Right atrium auricular region (tissue), 2 donors: Measurements from ENCODE around the gene DNMT3B. TPM values are rescaled to one million over a fixed set of nuclear protein-coding genes. Genes with fewer than 3 reads are reported as not detected.

ENCODE experiments used
- DNase-seq: peaks from one replicate; pipeline ENCODE4 v3.0.0-alpha.2; 2019; ENCODE audit warnings: low spot score
- H3K27ac ChIP-seq, 2 donors: fragments of 200-600 bp; sonication (generic); 1 replicate in 1 of 2; 2 replicates in 1 of 2; pipeline ENCODE4 v1.5.1; 2016 to 2019
- H3K27me3 ChIP-seq, 2 donors: fragments of 200-600 bp; sonication (generic); one replicate each; pipeline versions ENCODE4 v1.5.1 to v1.6.0; 2017 to 2019
- H3K36me3 ChIP-seq: fragments of 200-600 bp; sonication (generic); one replicate; pipeline ENCODE4 v1.5.1; 2016
- H3K4me1 ChIP-seq, 2 donors: fragments of 200-600 bp; sonication (generic); one replicate each; pipeline versions ENCODE4 v1.5.1 to v1.6.0; 2017 to 2019
- H3K4me3 ChIP-seq, 2 donors: fragments of 200-600 bp; sonication (generic); 1 replicate in 1 of 2; 2 replicates in 1 of 2; pipeline ENCODE4 v1.5.1; 2017 to 2019; ENCODE audit warnings: mild to moderate bottlenecking in 1 of 2, moderate library complexity in 1 of 2
- H3K9me3 ChIP-seq, 2 donors: fragments of 200-600 bp; sonication (generic); one replicate each; pipeline ENCODE4 v1.5.1; 2019
- CTCF ChIP-seq, 2 donors: fragments of 200-600 bp; sonication (generic); IDR thresholded peaks; one replicate each; pipeline ENCODE4 v1.5.1; 2019; ENCODE audit warnings: antibody characterized with exemption in 2 of 2
- total RNA-seq, 2 donors: library from RNA; depleted of rRNA; stranded (reverse); fragments of >200 nt; gene quantifications; one replicate each; pipeline ENCODE4 v1.1.0, GENCODE V29; 2016

The DNMT3B gene
- total RNA-seq, 2 donors from 2014 or later = 0.24 to 0.44 TPM

- Histone ChIP-seq H3K27ac (no peak overlapping the region), H3K27me3 (no peaks in the 10 kb centered on the region), H3K9me3 (no peaks in the 10 kb centered on the region), H3K4me3 (no peak overlapping the region), H3K4me1 (no peaks in the 10 kb centered on the region), H3K36me3 (no peaks in the 10 kb centered on the region)
- no peak for DNase-seq
- TF ChIP-seq CTCF (IDR thresholded peaks at IDR 0.05) = no peak
Measured at GRCh38 chr20:32786059-32786760, 24.0 kb downstream of the DNMT3B start.

GRCh38 chr20:32787168-32787567, 25.0 kb downstream of the DNMT3B start:
- Histone ChIP-seq H3K4me3 (no peak overlapping the region), H3K9me3 (no peaks in the 10 kb centered on the region), H3K27me3 (no peaks in the 10 kb centered on the region), H3K4me1 (peaks cover 0 to 3% of the 10 kb centered on the region in 2 donors), H3K27ac (no peak overlapping the region), H3K36me3 (no peaks in the 10 kb centered on the region)
- TF ChIP-seq CTCF (IDR thresholded peaks at IDR 0.05) = no peak
- no peak for DNase-seq

- TF ChIP-seq CTCF (IDR thresholded peaks at IDR 0.05) = peak; percentile 99
- Histone ChIP-seq H3K4me3 (no peak overlapping the region), H3K4me1 (peaks cover 0 to 14% of the 10 kb centered on the region in 2 donors)
Measured at GRCh38 chr20:32789896-32790750, 27.9 kb downstream of the DNMT3B start.

GRCh38 chr20:32790751-32791057, 28.5 kb downstream of the DNMT3B start:
- no peak for TF ChIP-seq CTCF (IDR thresholded peaks at IDR 0.05)
- Histone ChIP-seq H3K27ac (no peak overlapping the region), H3K36me3 (no peaks in the 10 kb centered on the region), H3K4me3 (no peak overlapping the region), H3K4me1 (peaks cover 0 to 14% of the 10 kb centered on the region in 2 donors), H3K9me3 (no peaks in the 10 kb centered on the region), H3K27me3 (no peaks in the 10 kb centered on the region)
- DNase-seq = no peak

More at GRCh38 chr20:32789896-32790750, 27.9 kb downstream of the DNMT3B start:
- Histone ChIP-seq H3K27ac (no peak overlapping the region), H3K9me3 (no peaks in the 10 kb centered on the region), H3K27me3 (no peaks in the 10 kb centered on the region), H3K36me3 (no peaks in the 10 kb centered on the region)
- DNase-seq = peak; percentile 73

GRCh38 chr20:32792316-32792715, 30.1 kb downstream of the DNMT3B start:
- no peaks in the 10 kb centered on the region for H3K36me3 ChIP-seq
- DNase-seq = no peak
- H3K4me3 ChIP-seq = no peak overlapping the region
- no peaks in the 10 kb centered on the region for H3K27me3 ChIP-seq
- no peak overlapping the region for H3K27ac ChIP-seq
- peaks cover 0 to 14% of the 10 kb centered on the region in 2 donors for H3K4me1 ChIP-seq
- H3K9me3 ChIP-seq = no peaks in the 10 kb centered on the region
- no peak for TF ChIP-seq CTCF (IDR thresholded peaks at IDR 0.05)
